H1 (cell line): ENCODE results near the gene SLC43A2. TPM values are rescaled to one million over a fixed set of nuclear protein-coding genes. Genes with fewer than 3 reads are reported as not detected.

Experiments used
- CTCF ChIA-PET: fragments of 300-600 bp; sonication (Branson Sonifier 250); formaldehyde crosslinking; loops from one replicate; lab custom pipeline; 2021; ENCODE audit not compliant: partially characterized antibody; lab: Charles Lee
- POLR2A ChIA-PET: fragments of 300-600 bp; sonication (Branson Sonifier 250); formaldehyde crosslinking; loops from one replicate; lab custom pipeline; 2021; ENCODE audit warnings: inconsistent platforms; ENCODE audit not compliant: partially characterized antibody; lab: Charles Lee
- DNase-seq, 2 experiments: peaks; one replicate each; pipeline versions ENCODE4 v3.0.0 to v3.0.0-alpha.2; 2010 to 2022; ENCODE audit warnings: low spot score in 2 of 2, low read depth in 1 of 2, mixed read lengths in 1 of 2
- FAIRE-seq: peaks from 2 replicates; lab custom pipeline; 2011; peaks lifted over from hg19 to GRCh38; lab: Jason Lieb, UNC
- H2AFZ ChIP-seq: 2 replicates; pipeline ENCODE4 v1.8.1; 2012; ENCODE audit warnings: low read length, inconsistent platforms
- H2AK5ac ChIP-seq: 2 replicates; pipeline ENCODE4 v1.6.1; 2013; ENCODE audit warnings: low read depth, low read length
- H2BK120ac ChIP-seq: replicated peaks from 2 replicates; pipeline ENCODE3; 2013; ENCODE audit warnings: low read depth, low read length, inconsistent platforms
- H2BK12ac ChIP-seq: 2 replicates; pipeline ENCODE4 v1.6.1; 2013; ENCODE audit warnings: low read depth, low read length
- H2BK15ac ChIP-seq: 2 replicates; pipeline ENCODE4 v1.6.1; 2013; ENCODE audit warnings: low read length
- H2BK20ac ChIP-seq: 2 replicates; pipeline ENCODE4 v1.6.1; 2013; ENCODE audit warnings: low read length
- H2BK5ac ChIP-seq: 2 replicates; pipeline ENCODE4 v1.6.1; 2013; ENCODE audit warnings: low read depth, low read length
- H3K14ac ChIP-seq: 2 replicates; pipeline ENCODE4 v1.6.1; 2013; ENCODE audit warnings: inconsistent platforms; ENCODE audit not compliant: insufficient read length
- H3K18ac ChIP-seq: 2 replicates; pipeline ENCODE4 v1.6.1; 2013; ENCODE audit warnings: low read length; ENCODE audit errors: extremely low read depth
- H3K23ac ChIP-seq: 2 replicates; pipeline ENCODE4 v1.6.1; 2013; ENCODE audit warnings: inconsistent platforms; ENCODE audit not compliant: insufficient read length
- H3K23me2 ChIP-seq: 2 replicates; pipeline ENCODE4 v1.6.1; 2013; ENCODE audit warnings: low read depth, low read length
- H3K27ac ChIP-seq: 2 replicates; pipeline ENCODE4 v1.6.1; 2011; ENCODE audit warnings: low read depth, low read length, inconsistent platforms
- H3K27me3 ChIP-seq, 4 experiments: replicated peaks in 1 of 4; 1 replicate in 1 of 4; 2 replicates in 3 of 4; pipeline versions ENCODE4 v1.6.1 to v1.8.1; 2011 to 2013; ENCODE audit warnings: low read length in 3 of 4, mild to moderate bottlenecking in 3 of 4, inconsistent platforms in 2 of 4, mixed read lengths in 2 of 4, moderate library complexity in 1 of 4; ENCODE audit not compliant: control insufficient read depth in 3 of 4, insufficient read depth in 3 of 4; ENCODE audit errors: extremely low read depth in 1 of 4
- H3K36me3 ChIP-seq, 4 experiments: 2 replicates each; pipeline versions ENCODE4 v1.6.1 to v1.8.1; 2011 to 2013; ENCODE audit warnings: mild to moderate bottlenecking in 4 of 4, low read length in 3 of 4, moderate library complexity in 2 of 4, control low read depth in 1 of 4, inconsistent platforms in 1 of 4; ENCODE audit not compliant: insufficient read depth in 4 of 4, control insufficient read depth in 2 of 4
- H3K4ac ChIP-seq: replicated peaks from 2 replicates; pipeline ENCODE3; 2013; ENCODE audit warnings: low read length, low read depth, mixed read lengths, inconsistent platforms; ENCODE audit not compliant: insufficient read length
- H3K4me1 ChIP-seq, 4 experiments: replicated peaks in 1 of 4; 1 replicate in 1 of 4; 2 replicates in 3 of 4; pipeline versions ENCODE4 v1.6.1 to v1.8.1; 2011 to 2013; ENCODE audit warnings: low read length in 3 of 4, inconsistent platforms in 2 of 4, mixed read lengths in 1 of 4; ENCODE audit not compliant: insufficient read depth in 4 of 4, control insufficient read depth in 3 of 4
- H3K4me2 ChIP-seq, 2 experiments: 2 replicates each; pipeline versions ENCODE4 v1.6.1 to v1.8.1; 2011 to 2013; ENCODE audit warnings: low read depth in 2 of 2, low read length in 2 of 2, control low read depth in 1 of 2, inconsistent platforms in 1 of 2, mild to moderate bottlenecking in 1 of 2; ENCODE audit not compliant: insufficient read depth in 1 of 2
- H3K4me3 ChIP-seq, 4 experiments: fragments of 200-600, 300-600 bp in 1 of 4; sonication (generic), shearing (Covaris generic), sonication (Bioruptor Twin) in 1 of 4; 2 replicates each; pipeline versions ENCODE4 v1.5.1 to v1.8.1; 2011 to 2016; ENCODE audit warnings: low read length in 4 of 4, low read depth in 3 of 4, control low read depth in 2 of 4, inconsistent platforms in 2 of 4, mild to moderate bottlenecking in 2 of 4, mixed read lengths in 1 of 4, moderate library complexity in 1 of 4; ENCODE audit not compliant: insufficient read depth in 2 of 4; ENCODE audit errors: extremely low read depth in 1 of 4
- H3K56ac ChIP-seq: replicated peaks from 2 replicates; pipeline ENCODE3; 2013; ENCODE audit warnings: low read depth, mild to moderate bottlenecking, mixed read lengths, low read length, inconsistent platforms; ENCODE audit not compliant: insufficient read length
- H3K79me1 ChIP-seq: 2 replicates; pipeline ENCODE4 v1.6.1; 2013; ENCODE audit warnings: low read depth, low read length, control low read depth
- H3K79me2 ChIP-seq, 2 experiments: 2 replicates each; pipeline versions ENCODE4 v1.6.1 to v1.8.1; 2012 to 2013; ENCODE audit warnings: low read length in 2 of 2, mild to moderate bottlenecking in 2 of 2, inconsistent platforms in 1 of 2; ENCODE audit not compliant: insufficient read depth in 2 of 2, control insufficient read depth in 1 of 2
- H3K9ac ChIP-seq, 4 experiments: replicated peaks in 1 of 4; 1 replicate in 1 of 4; 2 replicates in 3 of 4; pipeline versions ENCODE4 v1.6.1 to v1.8.1; 2011 to 2013; ENCODE audit warnings: low read depth in 3 of 4, low read length in 3 of 4, control low read depth in 2 of 4, mild to moderate bottlenecking in 2 of 4, moderate library complexity in 2 of 4, inconsistent platforms in 1 of 4; ENCODE audit errors: extremely low read depth in 1 of 4
- H3K9me3 ChIP-seq, 2 experiments: 2 replicates each; pipeline versions ENCODE4 v1.6.1 to v1.8.1; 2012 to 2013; ENCODE audit warnings: mild to moderate bottlenecking in 2 of 2, moderate library complexity in 2 of 2, control low read depth in 1 of 2, inconsistent platforms in 1 of 2, low read depth in 1 of 2, low read length in 1 of 2, mixed read lengths in 1 of 2; ENCODE audit not compliant: insufficient read depth in 2 of 2
- H4K20me1 ChIP-seq, 2 experiments: replicated peaks in 1 of 2; 2 replicates each; pipeline versions ENCODE3 to v1.8.1; 2011 to 2013; ENCODE audit warnings: inconsistent platforms in 2 of 2, low read length in 2 of 2, mild to moderate bottlenecking in 1 of 2; ENCODE audit not compliant: insufficient read depth in 2 of 2, control insufficient read depth in 1 of 2
- H4K5ac ChIP-seq: 2 replicates; pipeline ENCODE4 v1.6.1; 2013; ENCODE audit warnings: low read length, low read depth, mixed read lengths, inconsistent platforms; ENCODE audit not compliant: insufficient read length
- H4K8ac ChIP-seq: 2 replicates; pipeline ENCODE4 v1.8.0; 2013; ENCODE audit warnings: mild to moderate bottlenecking, moderate library complexity, low read length, inconsistent platforms; ENCODE audit not compliant: insufficient read depth; ENCODE audit errors: extremely low read depth
- H4K91ac ChIP-seq: replicated peaks from 2 replicates; pipeline ENCODE3; 2013; ENCODE audit warnings: low read length, mixed read lengths, inconsistent platforms; ENCODE audit not compliant: insufficient read length
- BACH1 ChIP-seq: IDR thresholded peaks from 2 replicates; pipeline ENCODE4 v1.6.1; 2012; ENCODE audit warnings: low read length, improper control_type of control experiment
- CEBPB ChIP-seq: IDR thresholded peaks from 2 replicates; pipeline ENCODE4 v1.6.1; 2012; ENCODE audit warnings: low read depth, low read length
- EP300 ChIP-seq, 2 experiments: IDR thresholded peaks; 1 replicate in 1 of 2; 2 replicates in 1 of 2; pipeline ENCODE4 v1.6.1; 2011 to 2012; ENCODE audit warnings: low read depth in 2 of 2, low read length in 2 of 2, mild to moderate bottlenecking in 2 of 2, borderline replicate concordance in 1 of 2, inconsistent platforms in 1 of 2, moderate library complexity in 1 of 2
- MAFK ChIP-seq: IDR thresholded peaks from 2 replicates; pipeline ENCODE4 v1.6.1; 2012; ENCODE audit warnings: low read depth, mild to moderate bottlenecking, improper control_type of control experiment, low read length
- WGBS, 2 experiments: shearing (Covaris generic) in 1 of 2; methylation state at CpG; one replicate each; pipeline versions ENCODE4 v1.1.6 to v1.1.7; 2013 to 2015; ENCODE audit warnings: low lambda C conversion rate in 2 of 2, mixed read lengths in 2 of 2, inconsistent platforms in 1 of 2, low coverage in 1 of 2, missing lambda C conversion rate in 1 of 2; ENCODE audit not compliant: insufficient replicate concordance in 2 of 2, insufficient coverage in 1 of 2, insufficient read length in 1 of 2; ENCODE audit errors: extremely low coverage in 1 of 2, missing lambda C conversion rate in 1 of 2; 5-methylcytosine and 5-hydroxymethylcytosine counted together
- polyA plus RNA-seq, 7 experiments: library from polyadenylated mRNA; depleted of rRNA in 3 of 7; stranded (reverse) in 5 of 7; unstranded in 2 of 7; fragments of >200 nt in 5 of 7; fragments of 200-250 nt in 2 of 7; gene quantifications; 1 replicate in 5 of 7; 2 replicates in 1 of 7; 4 replicates in 1 of 7; pipeline versions ENCODE4 v1.2.1 to v1.2.3, GENCODE V29; 2011 to 2013; ENCODE audit warnings: missing spikeins in 2 of 7, mixed read lengths in 2 of 7
- total RNA-seq: library from RNA; stranded (reverse); fragmentation: NEBNext Ultra II Directional; extraction: Animal tissue kit (Norgen Biotek cat#: 25700); gene quantifications from 2 replicates; pipeline ENCODE4 v1.2.1, GENCODE V29; 2021

The SLC43A2 gene
- total and polyA plus RNA-seq, 2 of the 8 experiments (the other 6 are each of a cell fraction or from before 2014, with no cell fraction given), result 6.6 to 10.5 TPM

- H2BK5ac ChIP-seq, result 0 out of 2 replicates have a peak overlapping the region, but pooled peaks have one; percentile 22
- no peak overlapping the region for H3K4me2 ChIP-seq
- H3K4me1 ChIP-seq, result peaks cover 0 to 14% (median 8%) of the 10 kb centered on the region in 4 experiments; a peak in 6 of 7 replicates
- no peak overlapping the region for H3K56ac ChIP-seq
- H3K14ac ChIP-seq, result no peak overlapping the region
- no peaks in the 10 kb centered on the region for H3K27me3 ChIP-seq
- no peak overlapping the region for H3K18ac ChIP-seq
- no peak overlapping the region for H4K5ac ChIP-seq
- peak overlapping the region; percentile 8; the same call in 1 of the 2 replicates for H2BK15ac ChIP-seq
- H4K8ac ChIP-seq, result no peak overlapping the region
- FAIRE-seq (no peak), DNase-seq (no peak)
- H3K23ac ChIP-seq, result no peak overlapping the region
- no peaks in the 10 kb centered on the region for H3K79me2 ChIP-seq
- H2BK20ac ChIP-seq, result no peak overlapping the region
- no peaks in the 10 kb centered on the region for H3K79me1 ChIP-seq
- no peak overlapping the region for H2AK5ac ChIP-seq
- TF ChIP-seq MAFK (peak; percentile 49; the same call in 1 of the 2 replicates), CEBPB (peak; percentile 46; the same call in 1 of the 2 replicates), BACH1 (peak; percentile 73), EP300 (IDR thresholded peaks at IDR 0.05; ENCODE audit: borderline replicate concordance in 1 of 2, low read depth in 2 of 2, low read length in 2 of 2) (no peak)
- H3K4ac ChIP-seq, result no peak overlapping the region
- H4K20me1 ChIP-seq, result no peaks in the 10 kb centered on the region
- WGBS, 2 experiments, result 89% methylated on average over 14 of the region's 19 CpGs; no CpG with 5 or more reads in 1 of the 2 experiments
- H3K27ac ChIP-seq, result no peak overlapping the region
- no peak overlapping the region for H2BK120ac ChIP-seq
- H4K91ac ChIP-seq, result no peak overlapping the region
- no peak overlapping the region for H3K4me3 ChIP-seq
- H3K36me3 ChIP-seq, result no peaks in the 10 kb centered on the region
- no peak overlapping the region for H3K9ac ChIP-seq
- ChIA-PET CTCF (interaction anchor here (0.6 to 1.9 kb wide), 5 partner anchors 15 to 285 kb away, joined by 3 to 7 read pairs (median 3); no protein-coding TSS in a partner anchor), POLR2A (interaction anchor here (0.6 to 1.6 kb wide), 3 partner anchors 20 to 95 kb away, joined by 3 to 8 read pairs (median 5); no protein-coding TSS in a partner anchor)
- no peak overlapping the region for H2AFZ ChIP-seq
- 0 out of 2 replicates have a peak overlapping the region, but pooled peaks have one; percentile 4 for H2BK12ac ChIP-seq
- H3K9me3 ChIP-seq, result no peaks in the 10 kb centered on the region
- no peaks in the 10 kb centered on the region for H3K23me2 ChIP-seq
Measured at GRCh38 chr17:1590029-1590746, 38.4 kb downstream of the SLC43A2 start.
